Measurements from ENCODE around the gene DNAJC10. TPM values are rescaled to one million over a fixed set of nuclear protein-coding genes. Genes with fewer than 3 reads are reported as not detected.
"Not testable (repeated sequence)": the region's sequence is repeated elsewhere in the genome, so short reads cannot be mapped to it uniquely, and the experiment has no call there.

Gene DNAJC10
- total RNA-seq, 2 experiments from 2014 or later = 40.7 to 42.2 TPM

- Mint-ChIP-seq H3K9me3 (no peaks in the 10 kb centered on the region), H3K27ac (no peak overlapping the region), H3K4me3 (no peak overlapping the region), H3K27me3 (no peaks in the 10 kb centered on the region), H3K4me1 (ENCODE audit: low read depth) (no peaks in the 10 kb centered on the region), H3K36me3 (ENCODE audit: low read depth) (peaks cover 47% of the 10 kb centered on the region)
- no peak for ATAC-seq
- no peak for TF ChIP-seq CTCF (IDR thresholded peaks at IDR 0.05)
- POLR2A ChIA-PET = no interaction called here
- no peak for DNase-seq
- CTCF ChIA-PET = interaction anchor here (0.8 kb wide), 1 partner anchor 9 kb away, joined by 3 read pairs; no protein-coding TSS in a partner anchor
- intact Hi-C loops (cut with micrococcal nuclease) = no loop called here
Measured at GRCh38 chr2:182729710-182730339, 13.8 kb downstream of the DNAJC10 start.

GRCh38 chr2:182730486-182730885, 14.4 kb downstream of the DNAJC10 start:
- ChIA-PET CTCF (no interaction called here), POLR2A (no interaction called here)
- H3K27ac Mint-ChIP-seq = no peak overlapping the region
- H3K27me3 Mint-ChIP-seq = no peaks in the 10 kb centered on the region
- H3K36me3 Mint-ChIP-seq (ENCODE audit: low read depth) = peaks cover 47% of the 10 kb centered on the region
- no peaks in the 10 kb centered on the region for H3K9me3 Mint-ChIP-seq
- no peak for TF ChIP-seq CTCF (IDR thresholded peaks at IDR 0.05)
- intact Hi-C loops (cut with micrococcal nuclease) = no loop called here
- no peak overlapping the region for H3K4me3 Mint-ChIP-seq
- DNase-seq = no peak
- no peaks in the 10 kb centered on the region for H3K4me1 Mint-ChIP-seq (ENCODE audit: low read depth)
- no peak for ATAC-seq

DNA sequence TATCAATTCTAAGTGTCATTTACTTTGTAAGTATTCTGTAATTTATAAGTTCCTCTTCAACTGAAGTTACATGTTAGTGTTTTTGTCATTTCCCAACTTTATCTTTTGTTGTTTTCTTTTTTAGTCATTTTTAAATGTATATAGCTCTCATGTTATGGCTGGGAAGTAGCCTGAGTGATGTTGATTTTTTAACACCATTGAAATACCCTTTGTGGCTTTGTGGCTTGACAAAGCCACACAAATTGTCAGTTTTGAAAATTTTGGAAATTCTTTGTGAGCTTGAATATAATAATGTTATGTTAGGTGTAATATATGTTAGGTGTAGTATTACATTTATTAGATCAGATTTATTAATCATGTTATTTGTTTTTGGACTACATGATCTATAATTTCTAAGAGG, 16.7 kb downstream of the DNAJC10 start:
- Mint-ChIP-seq H3K9me3 (no peaks in the 10 kb centered on the region), H3K27me3 (no peaks in the 10 kb centered on the region), H3K27ac (no peak overlapping the region), H3K4me3 (no peak overlapping the region), H3K36me3 (ENCODE audit: low read depth) (peaks cover 49% of the 10 kb centered on the region), H3K4me1 (ENCODE audit: low read depth) (no peaks in the 10 kb centered on the region)
- DNase-seq (no peak), ATAC-seq (no peak)
- no peak for TF ChIP-seq CTCF (IDR thresholded peaks at IDR 0.05)
- POLR2A ChIA-PET = interaction anchor here (1.5 kb wide), 1 partner anchor 9 kb away, joined by 3 read pairs; no protein-coding TSS in a partner anchor
- intact Hi-C loops (cut with micrococcal nuclease) = no loop called here
- CTCF ChIA-PET = interaction anchor here (1.5 kb wide), 1 partner anchor 16 kb away, joined by 3 read pairs; no protein-coding TSS in a partner anchor

DNA sequence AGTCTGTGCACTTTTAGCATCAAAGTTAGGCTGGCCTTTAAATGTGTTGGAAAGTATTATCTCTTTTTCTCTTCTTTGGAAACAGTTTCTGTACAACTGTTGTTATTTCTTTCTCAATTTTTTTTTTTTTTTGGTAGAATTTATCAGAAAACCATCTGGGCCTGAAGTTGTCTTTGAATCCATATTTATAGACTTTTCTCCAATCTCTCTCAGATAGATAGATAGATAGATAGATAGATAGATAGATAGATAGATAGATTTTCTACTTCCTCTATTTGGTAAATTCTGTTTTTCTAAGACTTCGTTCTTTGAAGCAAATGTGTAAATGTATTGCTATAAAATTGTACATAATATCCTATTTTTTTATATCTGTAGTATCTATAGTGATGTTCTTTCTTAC, 17.5 kb downstream of the DNAJC10 start:
- intact Hi-C loops (cut with micrococcal nuclease) = no loop called here
- CTCF ChIA-PET = no interaction called here
- POLR2A ChIA-PET = no interaction called here

DNA sequence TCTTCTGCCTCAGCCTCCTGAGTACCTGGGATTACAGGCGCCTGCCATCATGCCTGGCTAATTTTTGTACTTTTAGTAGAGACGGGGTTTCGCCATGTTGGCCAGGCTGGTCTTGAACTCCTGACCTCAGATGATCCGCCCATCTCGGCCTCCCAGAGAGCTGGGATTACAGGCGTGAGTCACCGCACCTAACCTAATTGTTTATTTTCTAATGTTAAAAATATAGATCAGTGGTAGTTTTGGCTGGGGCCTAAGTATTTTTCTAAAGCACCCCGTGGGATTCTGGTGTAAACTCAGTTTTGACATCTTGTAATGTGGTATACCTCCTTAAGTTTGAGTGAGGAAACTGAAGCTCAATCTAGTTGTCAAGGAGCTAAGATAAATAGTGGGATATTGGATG, 20.8 kb downstream of the DNAJC10 start:
- CTCF ChIA-PET; H3K27me3 Mint-ChIP-seq; POLR2A ChIA-PET; DNase-seq; intact Hi-C loops (cut with micrococcal nuclease); H3K4me3 Mint-ChIP-seq; H3K4me1 Mint-ChIP-seq (ENCODE audit: low read depth); H3K9me3 Mint-ChIP-seq; ATAC-seq; H3K27ac Mint-ChIP-seq: not testable (repeated sequence)
- H3K36me3 Mint-ChIP-seq (ENCODE audit: low read depth) = peaks cover 34% of the 10 kb centered on the region

More for the DNA sequence above, 17.5 kb downstream of the DNAJC10 start:
- ATAC-seq = no peak
- H3K4me1 Mint-ChIP-seq (ENCODE audit: low read depth) = no peaks in the 10 kb centered on the region
- peaks cover 51% of the 10 kb centered on the region for H3K36me3 Mint-ChIP-seq (ENCODE audit: low read depth)
- no peak overlapping the region for H3K27ac Mint-ChIP-seq
- DNase-seq = no peak
- no peak overlapping the region for H3K4me3 Mint-ChIP-seq
- H3K9me3 Mint-ChIP-seq = no peaks in the 10 kb centered on the region
- TF ChIP-seq CTCF (IDR thresholded peaks at IDR 0.05) = no peak
- no peaks in the 10 kb centered on the region for H3K27me3 Mint-ChIP-seq
